Esophagus muscularis mucosa (tissue), 4 donors: ENCODE results near the gene TMEM217. TPM values are rescaled to one million over a fixed set of nuclear protein-coding genes. Genes with fewer than 3 reads are reported as not detected.

Experiments
- DNase-seq: peaks from one replicate; pipeline ENCODE4 v3.0.0-alpha.2; 2017; ENCODE audit errors: extremely low spot score
- H3K27ac ChIP-seq, 4 donors: fragments of 200-600 bp; sonication (generic); replicated peaks in 1 of 4; 1 replicate in 3 of 4; 2 replicates in 1 of 4; pipeline ENCODE4 v1.5.1; 2016 to 2019; ENCODE audit warnings: mild to moderate bottlenecking in 1 of 4
- H3K27me3 ChIP-seq, 4 donors: fragments of 200-600 bp; sonication (generic); one replicate each; pipeline versions ENCODE4 v1.5.1 to v1.6.0; 2016 to 2019
- H3K36me3 ChIP-seq, 4 donors: fragments of 200-600 bp; sonication (generic); one replicate each; pipeline ENCODE4 v1.5.1; 2016 to 2019
- H3K4me1 ChIP-seq, 4 donors: fragments of 200-600 bp; sonication (generic); one replicate each; pipeline ENCODE4 v1.5.1; 2016 to 2019
- H3K4me3 ChIP-seq, 4 donors: fragments of 200-600 bp; sonication (generic); 1 replicate in 2 of 4; 2 replicates in 2 of 4; pipeline ENCODE4 v1.5.1; 2016 to 2019; ENCODE audit warnings: mild to moderate bottlenecking in 4 of 4, moderate library complexity in 1 of 4
- H3K9me3 ChIP-seq, 4 donors: fragments of 200-600 bp; sonication (generic); 1 replicate in 3 of 4; 2 replicates in 1 of 4; pipeline ENCODE4 v1.5.1; 2016 to 2019
- EP300 ChIP-seq: sonication (generic); formaldehyde crosslinking; IDR thresholded peaks from one replicate; pipeline ENCODE4 v1.6.1; 2017; ENCODE audit warnings: antibody characterized with exemption
- POLR2A ChIP-seq: fragments of 450-650 bp; IDR thresholded peaks from one replicate; pipeline ENCODE4 v1.6.1; 2017; ENCODE audit warnings: antibody characterized with exemption, moderate library complexity, mild to moderate bottlenecking, low read depth
- POLR2AphosphoS5 ChIP-seq, 2 donors: sonication (generic); formaldehyde crosslinking; IDR thresholded peaks; one replicate each; pipeline ENCODE4 v1.6.1; 2017; ENCODE audit warnings: antibody characterized with exemption in 2 of 2
- WGBS: methylation state at CpG from one replicate; pipeline ENCODE4 v1.1.5; 2018; 5-methylcytosine and 5-hydroxymethylcytosine counted together
- intact Hi-C: fragments of 100-400 bp; cut with DNase I; formaldehyde crosslinking; loops from one replicate; pipeline ENCODE4 v1.15.1; 2023
- total RNA-seq, 4 donors: library from RNA; depleted of rRNA; stranded (reverse); fragments of >200 nt; gene quantifications; one replicate each; pipeline versions ENCODE4 v1.1.0 to v1.2.1, GENCODE V29; 2016
- TF ChIP-seq, protein P1 (sequence below), 3 experiments: fragments of 200-600 bp in 2 of 3; fragments of 450-650 bp in 1 of 3; sonication (generic) in 2 of 3; IDR thresholded peaks; one replicate each; pipeline ENCODE4 v1.5.1; 2017 to 2019; ENCODE audit warnings: antibody characterized with exemption in 3 of 3, mild to moderate bottlenecking in 2 of 3, moderate library complexity in 1 of 3

TMEM217 gene
- total RNA-seq, 4 donors from 2014 or later = 0.26 to 0.99 (median 0.57) TPM; not detected in 1

DNA sequence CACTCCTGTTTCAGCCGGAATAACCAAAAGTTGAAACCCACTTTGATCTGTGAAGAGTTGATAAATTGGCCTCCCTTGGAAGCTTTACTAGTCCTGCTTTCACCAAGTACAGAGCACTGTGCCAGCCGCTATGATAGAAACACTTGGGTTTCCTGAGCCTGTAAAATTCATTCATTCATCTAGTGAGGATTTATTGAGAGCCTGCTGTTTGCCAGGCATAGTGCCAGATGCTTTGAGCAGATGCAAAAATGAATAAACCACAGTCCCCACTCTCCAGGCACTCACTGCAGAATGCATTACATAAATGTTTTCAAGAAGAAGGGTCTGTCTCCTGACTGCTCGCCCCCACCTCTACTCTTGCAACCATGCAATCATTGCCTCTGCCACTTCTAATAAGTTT is 25.3 kb upstream of the TMEM217 start:
- H3K4me1 ChIP-seq = peaks cover 35 to 60% (median 48%) of the 10 kb centered on the region in 4 donors
- TF ChIP-seq POLR2A (no peak), EP300 (no peak), POLR2AphosphoS5 (IDR thresholded peaks at IDR 0.05) (no peak)
- TF ChIP-seq, protein P1, sequence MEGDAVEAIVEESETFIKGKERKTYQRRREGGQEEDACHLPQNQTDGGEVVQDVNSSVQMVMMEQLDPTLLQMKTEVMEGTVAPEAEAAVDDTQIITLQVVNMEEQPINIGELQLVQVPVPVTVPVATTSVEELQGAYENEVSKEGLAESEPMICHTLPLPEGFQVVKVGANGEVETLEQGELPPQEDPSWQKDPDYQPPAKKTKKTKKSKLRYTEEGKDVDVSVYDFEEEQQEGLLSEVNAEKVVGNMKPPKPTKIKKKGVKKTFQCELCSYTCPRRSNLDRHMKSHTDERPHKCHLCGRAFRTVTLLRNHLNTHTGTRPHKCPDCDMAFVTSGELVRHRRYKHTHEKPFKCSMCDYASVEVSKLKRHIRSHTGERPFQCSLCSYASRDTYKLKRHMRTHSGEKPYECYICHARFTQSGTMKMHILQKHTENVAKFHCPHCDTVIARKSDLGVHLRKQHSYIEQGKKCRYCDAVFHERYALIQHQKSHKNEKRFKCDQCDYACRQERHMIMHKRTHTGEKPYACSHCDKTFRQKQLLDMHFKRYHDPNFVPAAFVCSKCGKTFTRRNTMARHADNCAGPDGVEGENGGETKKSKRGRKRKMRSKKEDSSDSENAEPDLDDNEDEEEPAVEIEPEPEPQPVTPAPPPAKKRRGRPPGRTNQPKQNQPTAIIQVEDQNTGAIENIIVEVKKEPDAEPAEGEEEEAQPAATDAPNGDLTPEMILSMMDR (IDR thresholded peaks at IDR 0.05) = no peak
- no peaks in the 10 kb centered on the region for H3K27me3 ChIP-seq
- H3K36me3 ChIP-seq = peaks cover 0 to 72% (median 56%) of the 10 kb centered on the region in 4 donors
- DNase-seq = no peak
- peak overlapping the region; percentile 71 to 75 (median 74) for H3K27ac ChIP-seq
- H3K9me3 ChIP-seq = no peaks in the 10 kb centered on the region
- 67% methylated on average over 3 of the region's 3 CpGs for WGBS
- H3K4me3 ChIP-seq = no peak overlapping the region
- intact Hi-C loops = no loop called here

DNA sequence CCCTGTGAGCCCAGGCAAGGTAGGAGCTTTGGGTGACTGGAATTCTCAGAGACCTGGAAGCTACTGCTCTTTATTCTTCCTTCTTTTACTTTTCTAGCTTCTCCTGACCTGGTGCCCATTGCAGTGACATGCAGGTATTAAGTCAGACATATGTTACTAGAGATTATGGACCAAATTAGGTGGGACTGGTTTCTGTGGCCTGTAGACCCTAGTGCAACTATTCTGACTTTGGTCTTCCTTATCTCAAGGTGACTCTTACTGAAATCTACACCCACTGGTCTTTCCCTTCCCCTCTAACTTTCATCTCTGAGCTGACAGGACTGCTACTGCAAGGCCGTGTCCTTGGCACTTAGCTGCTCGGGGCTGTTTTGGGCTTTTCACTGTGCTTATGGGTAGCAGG is 24.4 kb upstream of the TMEM217 start:
- Histone ChIP-seq H3K27ac (peak overlapping the region; percentile 71 to 75 (median 74)), H3K9me3 (no peaks in the 10 kb centered on the region), H3K4me1 (peaks cover 35 to 60% (median 48%) of the 10 kb centered on the region in 4 donors), H3K27me3 (no peaks in the 10 kb centered on the region), H3K4me3 (no peak overlapping the region), H3K36me3 (peaks cover 0 to 64% (median 50%) of the 10 kb centered on the region in 4 donors)
- DNase-seq = no peak
- WGBS = 100% methylated on average over 2 of the region's 2 CpGs
- TF ChIP-seq POLR2AphosphoS5 (IDR thresholded peaks at IDR 0.05) (no peak), EP300 (no peak), POLR2A (no peak)
- TF ChIP-seq, protein P1 (IDR thresholded peaks at IDR 0.05) = no peak
- intact Hi-C loops = no loop called here

DNA sequence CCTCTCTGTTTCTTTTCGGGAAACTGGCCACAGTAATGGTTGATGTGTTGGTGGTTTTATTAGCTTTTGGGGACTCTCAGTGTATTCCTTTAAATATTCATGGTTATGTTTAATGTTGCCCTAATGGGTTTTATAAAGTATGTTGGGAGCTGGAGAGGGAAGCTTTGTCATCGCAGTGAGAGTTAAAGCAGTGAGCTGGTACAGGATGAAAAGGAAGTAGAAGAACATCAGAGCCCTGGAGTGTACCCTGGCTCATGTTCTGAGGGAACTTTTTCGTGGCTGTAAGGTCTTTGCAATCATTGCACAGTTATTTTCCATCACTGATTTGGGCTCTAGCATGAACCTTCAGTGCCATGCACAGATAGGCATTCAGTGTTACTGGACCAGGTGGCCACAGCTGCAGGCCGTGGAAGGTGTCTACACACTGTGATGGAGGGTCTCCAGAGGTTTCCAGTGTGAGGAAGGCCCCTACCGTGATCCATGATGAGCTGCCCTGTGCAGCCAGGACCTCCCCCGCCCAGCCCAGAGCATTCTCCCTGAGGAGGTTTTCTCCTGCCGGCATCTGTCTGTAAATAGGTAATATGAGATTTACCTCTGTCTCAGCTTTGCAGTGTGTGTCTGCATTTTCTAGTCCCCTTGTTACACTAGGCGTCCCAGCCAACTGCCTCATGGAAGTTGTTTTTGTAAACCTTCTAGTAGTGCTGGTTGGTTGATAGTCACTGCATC is 22.4 kb upstream of the TMEM217 start:
- DNase-seq = no peak
- peak overlapping the region in 1 of 4 donors; percentile 32 for H3K27ac ChIP-seq
- H3K36me3 ChIP-seq = peaks cover 0 to 44% (median 31%) of the 10 kb centered on the region in 4 donors
- H3K4me1 ChIP-seq = peaks cover 35 to 57% (median 48%) of the 10 kb centered on the region in 4 donors
- 80% methylated on average over 8 of the region's 8 CpGs for WGBS
- TF ChIP-seq EP300 = no peak
- no peak for TF ChIP-seq POLR2A
- no peak for TF ChIP-seq POLR2AphosphoS5 (IDR thresholded peaks at IDR 0.05)
- TF ChIP-seq, protein P1 (IDR thresholded peaks at IDR 0.05) = no peak
- intact Hi-C loops = no loop called here
- no peaks in the 10 kb centered on the region for H3K27me3 ChIP-seq
- H3K9me3 ChIP-seq = no peaks in the 10 kb centered on the region
- H3K4me3 ChIP-seq = no peak overlapping the region

DNA sequence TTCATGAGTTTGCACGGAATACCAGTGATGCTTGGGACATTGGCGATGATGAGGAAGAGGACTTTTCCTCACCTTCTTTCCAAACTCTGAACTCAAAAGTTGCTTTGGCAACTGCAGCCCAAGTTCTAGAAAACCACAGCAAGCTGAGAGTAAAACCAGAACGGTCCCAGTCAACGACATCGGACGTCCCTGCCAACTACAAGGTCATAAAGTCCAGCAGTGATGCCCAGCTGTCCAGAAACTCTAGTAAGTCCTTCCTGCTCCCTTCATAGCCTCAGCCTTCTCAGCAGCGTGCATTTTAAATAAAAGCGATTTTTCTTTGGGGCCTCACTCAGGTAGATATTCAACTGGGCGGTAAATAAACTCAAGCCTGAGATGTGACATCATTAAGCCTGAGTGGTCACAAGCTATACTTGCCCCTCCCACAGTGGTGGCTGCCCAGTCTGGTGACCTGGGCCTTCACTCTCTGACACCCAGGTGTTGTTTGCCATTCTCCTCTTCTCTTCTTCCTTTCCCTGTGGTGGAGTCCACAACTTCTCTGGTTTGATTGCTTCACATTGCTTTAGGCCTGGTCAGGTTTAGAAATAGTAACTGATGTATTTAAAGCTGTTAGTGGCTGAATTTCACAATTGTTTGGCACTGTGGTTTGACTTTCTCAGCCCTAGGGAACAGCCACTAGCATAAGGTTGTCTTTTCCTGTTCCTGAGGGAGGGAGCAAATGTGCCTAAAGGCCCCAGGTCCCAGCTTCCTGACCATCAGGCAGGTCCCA is 21.6 kb upstream of the TMEM217 start:
- peak overlapping the region in 3 of 4 donors; percentile 30 to 35 (median 32) for H3K27ac ChIP-seq
- WGBS = 95% methylated on average over 9 of the region's 9 CpGs

More for the DNA sequence above, 21.6 kb upstream of the TMEM217 start:
- TF ChIP-seq POLR2AphosphoS5 (IDR thresholded peaks at IDR 0.05) = peak; percentile 17 to 41
- TF ChIP-seq, protein P1 (IDR thresholded peaks at IDR 0.05) = no peak
- Histone ChIP-seq H3K9me3 (no peaks in the 10 kb centered on the region), H3K27me3 (no peaks in the 10 kb centered on the region), H3K36me3 (peaks cover 0 to 36% (median 26%) of the 10 kb centered on the region in 4 donors), H3K4me3 (no peak overlapping the region), H3K4me1 (peaks cover 31 to 49% (median 43%) of the 10 kb centered on the region in 4 donors)
- DNase-seq = no peak
- intact Hi-C loops = no loop called here
